HepG2 (cell line): ENCODE measurements around the gene FAAP20. TPM values are rescaled to one million over a fixed set of nuclear protein-coding genes. Genes with fewer than 3 reads are reported as not detected.

ENCODE experiments used
- CCDC6 ChIP-seq: sonication (generic); formaldehyde crosslinking; IDR thresholded peaks from 2 replicates; pipeline ENCODE4 v1.8.1; 2022; ENCODE audit warnings: mild to moderate bottlenecking, missing genetic modification reagents, moderate library complexity
- ISL2 ChIP-seq: sonication (generic); formaldehyde crosslinking; IDR thresholded peaks from 2 replicates; pipeline ENCODE4 v1.5.0; 2020; ENCODE audit warnings: missing genetic modification reagents
- KLF16 ChIP-seq, 2 experiments: sonication (generic) in 1 of 2; formaldehyde crosslinking in 1 of 2; IDR thresholded peaks; 2 replicates each; pipeline versions ENCODE4 v1.6.1 to v1.8.0; 2016 to 2023; ENCODE audit warnings: missing genetic modification reagents in 2 of 2, missing compliant biosample characterization in 1 of 2
- NR2F2 ChIP-seq: IDR thresholded peaks from 2 replicates; pipeline ENCODE4 v1.6.1; 2012; ENCODE audit warnings: low read depth, inconsistent platforms, borderline replicate concordance
- PRDM10 ChIP-seq: sonication (generic); formaldehyde crosslinking; IDR thresholded peaks from 2 replicates; pipeline ENCODE4 v1.4.0; 2020; ENCODE audit warnings: low read depth, missing genetic modification reagents
- XBP1 ChIP-seq: sonication (generic); formaldehyde crosslinking; IDR thresholded peaks from 2 replicates; pipeline ENCODE4 v1.5.0; 2020; ENCODE audit warnings: missing genetic modification reagents
- XRCC5 ChIP-seq: fragments of 200-400 bp; formaldehyde crosslinking; optimal IDR thresholded peaks from 2 replicates; pipeline ENCODE3; 2017; ENCODE audit warnings: mild to moderate bottlenecking, low read length
- ZMAT5 ChIP-seq: sonication (generic); formaldehyde crosslinking; IDR thresholded peaks from 2 replicates; pipeline ENCODE4 v1.5.0; 2020; ENCODE audit warnings: mild to moderate bottlenecking, low read depth, missing genetic modification reagents, borderline replicate concordance
- ZNF263 ChIP-seq: sonication (generic); formaldehyde crosslinking; IDR thresholded peaks from 2 replicates; pipeline ENCODE4 v1.4.0; 2020; ENCODE audit warnings: missing genetic modification reagents
- ZNF281 ChIP-seq: sonication (generic); formaldehyde crosslinking; IDR thresholded peaks from 2 replicates; pipeline ENCODE4 v1.4.0; 2020; ENCODE audit warnings: missing genetic modification reagents, borderline replicate concordance
- ZNF547 ChIP-seq: sonication (generic); formaldehyde crosslinking; IDR thresholded peaks from 2 replicates; pipeline ENCODE4 v1.5.1; 2020; ENCODE audit warnings: mild to moderate bottlenecking, missing genetic modification reagents
- ZNF660 ChIP-seq: sonication (generic); formaldehyde crosslinking; IDR thresholded peaks from 2 replicates; pipeline ENCODE4 v1.5.1; 2020; ENCODE audit warnings: mild to moderate bottlenecking, low read depth, missing genetic modification reagents, borderline replicate concordance
- ZNF879 ChIP-seq: sonication (generic); formaldehyde crosslinking; IDR thresholded peaks from 2 replicates; pipeline ENCODE4 v1.8.1; 2023; ENCODE audit warnings: missing genetic modification reagents
- ZSCAN30 ChIP-seq: sonication (generic); formaldehyde crosslinking; IDR thresholded peaks from 2 replicates; pipeline ENCODE4 v1.5.0; 2020; ENCODE audit warnings: mild to moderate bottlenecking, missing genetic modification reagents
- polyA plus RNA-seq, 8 experiments: library from polyadenylated mRNA; depleted of rRNA in 3 of 8; stranded (reverse) in 7 of 8; unstranded in 1 of 8; fragments of >200 nt; fragmentation: Illumina TruSeq in 4 of 8; extraction: Trizol in 4 of 8; gene quantifications; 2 replicates each; pipeline versions ENCODE4 v1.2.1 to v1.2.3, GENCODE V29; 2011 to 2016; ENCODE audit warnings: low read depth in 4 of 8, missing spikeins in 1 of 8, mixed read lengths in 1 of 8; ENCODE audit not compliant: insufficient read depth in 1 of 8
- total RNA-seq, 5 experiments: library from RNA; depleted of rRNA; stranded (reverse); fragments of >200 nt; fragmentation: Illumina TruSeq; extraction: Trizol; gene quantifications; 2 replicates each; pipeline ENCODE4 v1.2.3, GENCODE V29; 2016; ENCODE audit warnings: low read depth in 1 of 5
- TF ChIP-seq, protein P1 (sequence below): sonication (generic); formaldehyde crosslinking; IDR thresholded peaks from 2 replicates; pipeline ENCODE4 v1.4.0; 2020; ENCODE audit warnings: mild to moderate bottlenecking, missing genetic modification reagents
- TF ChIP-seq, protein P2 (sequence below): sonication (generic); formaldehyde crosslinking; IDR thresholded peaks from 2 replicates; pipeline ENCODE4 v1.8.0; 2022; ENCODE audit warnings: mild to moderate bottlenecking, missing genetic modification reagents, moderate library complexity

The FAAP20 gene
- total and polyA plus RNA-seq, 2 of the 13 experiments (the other 11 are each of a cell fraction or from before 2014, with no cell fraction given) = 9.6 to 10.8 TPM

DNA sequence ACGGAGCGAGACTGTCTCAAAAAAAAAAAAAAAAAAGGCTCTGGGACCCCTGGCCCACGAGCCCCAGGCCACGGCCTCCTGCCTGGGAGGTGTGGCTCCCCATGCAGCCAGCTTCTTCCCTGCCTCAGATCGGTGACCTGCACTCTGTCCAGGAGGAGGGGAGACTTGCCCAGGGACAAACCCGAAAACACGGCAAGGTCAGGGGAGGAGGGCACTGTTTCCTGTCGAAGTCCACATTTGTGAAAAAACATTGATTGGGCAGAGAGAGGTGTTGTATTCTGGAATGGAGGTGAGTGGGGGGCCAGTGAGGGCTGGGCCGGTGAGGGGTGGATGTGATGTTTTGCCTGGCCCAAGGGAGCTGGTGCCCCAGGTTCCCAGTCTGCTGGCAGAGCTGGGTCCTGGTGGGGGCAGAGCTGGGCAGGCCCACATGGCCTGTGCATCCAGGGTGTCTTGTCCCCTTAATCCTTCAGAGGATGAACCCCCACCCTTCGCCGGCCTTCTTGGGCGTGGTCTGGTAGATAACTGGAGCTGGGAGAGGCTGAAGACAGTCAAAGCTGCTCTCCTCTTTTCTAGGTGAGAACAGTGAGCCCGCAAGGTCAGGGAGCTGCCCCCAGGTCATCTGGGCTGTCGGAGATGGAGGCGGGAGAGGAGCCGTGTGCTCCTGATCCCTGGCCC is 12.4 kb upstream of the FAAP20 start (continued):
- TF ChIP-seq ZMAT5 (CRISPR knock-in tag) = no peak
- TF ChIP-seq XRCC5 = no peak
- no peak for TF ChIP-seq ZNF660 (CRISPR knock-in tag)
- TF ChIP-seq, protein P1, sequence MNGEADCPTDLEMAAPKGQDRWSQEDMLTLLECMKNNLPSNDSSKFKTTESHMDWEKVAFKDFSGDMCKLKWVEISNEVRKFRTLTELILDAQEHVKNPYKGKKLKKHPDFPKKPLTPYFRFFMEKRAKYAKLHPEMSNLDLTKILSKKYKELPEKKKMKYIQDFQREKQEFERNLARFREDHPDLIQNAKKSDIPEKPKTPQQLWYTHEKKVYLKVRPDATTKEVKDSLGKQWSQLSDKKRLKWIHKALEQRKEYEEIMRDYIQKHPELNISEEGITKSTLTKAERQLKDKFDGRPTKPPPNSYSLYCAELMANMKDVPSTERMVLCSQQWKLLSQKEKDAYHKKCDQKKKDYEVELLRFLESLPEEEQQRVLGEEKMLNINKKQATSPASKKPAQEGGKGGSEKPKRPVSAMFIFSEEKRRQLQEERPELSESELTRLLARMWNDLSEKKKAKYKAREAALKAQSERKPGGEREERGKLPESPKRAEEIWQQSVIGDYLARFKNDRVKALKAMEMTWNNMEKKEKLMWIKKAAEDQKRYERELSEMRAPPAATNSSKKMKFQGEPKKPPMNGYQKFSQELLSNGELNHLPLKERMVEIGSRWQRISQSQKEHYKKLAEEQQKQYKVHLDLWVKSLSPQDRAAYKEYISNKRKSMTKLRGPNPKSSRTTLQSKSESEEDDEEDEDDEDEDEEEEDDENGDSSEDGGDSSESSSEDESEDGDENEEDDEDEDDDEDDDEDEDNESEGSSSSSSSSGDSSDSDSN (CRISPR knock-in tag) = no peak; the same call in 1 of the 2 replicates
- TF ChIP-seq ZNF879 (CRISPR knock-in tag) = 0 out of 2 replicates have a peak, but pooled peaks have one; percentile 12
- TF ChIP-seq ZNF547 (CRISPR knock-in tag) = no peak
- TF ChIP-seq KLF16 (CRISPR knock-in tag; IDR thresholded peaks at IDR 0.05) = no peak
- no peak for TF ChIP-seq CCDC6
- TF ChIP-seq ISL2 = no peak
- TF ChIP-seq XBP1 (CRISPR knock-in tag) = no peak
- TF ChIP-seq ZSCAN30 (CRISPR knock-in tag) = no peak
- TF ChIP-seq ZNF281 (CRISPR knock-in tag) = no peak
- no peak for TF ChIP-seq PRDM10 (CRISPR knock-in tag)
- TF ChIP-seq ZNF263 (CRISPR knock-in tag) = no peak
- TF ChIP-seq, protein P2, sequence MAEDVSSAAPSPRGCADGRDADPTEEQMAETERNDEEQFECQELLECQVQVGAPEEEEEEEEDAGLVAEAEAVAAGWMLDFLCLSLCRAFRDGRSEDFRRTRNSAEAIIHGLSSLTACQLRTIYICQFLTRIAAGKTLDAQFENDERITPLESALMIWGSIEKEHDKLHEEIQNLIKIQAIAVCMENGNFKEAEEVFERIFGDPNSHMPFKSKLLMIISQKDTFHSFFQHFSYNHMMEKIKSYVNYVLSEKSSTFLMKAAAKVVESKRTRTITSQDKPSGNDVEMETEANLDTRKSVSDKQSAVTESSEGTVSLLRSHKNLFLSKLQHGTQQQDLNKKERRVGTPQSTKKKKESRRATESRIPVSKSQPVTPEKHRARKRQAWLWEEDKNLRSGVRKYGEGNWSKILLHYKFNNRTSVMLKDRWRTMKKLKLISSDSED (CRISPR knock-in tag) = no peak
- TF ChIP-seq NR2F2 = no peak
